Adrenal gland (tissue), 12 donors: ENCODE results near the gene GPHN. TPM values are rescaled to one million over a fixed set of nuclear protein-coding genes. Genes with fewer than 3 reads are reported as not detected.

Source experiments
- DNase-seq, 7 donors: peaks; one replicate each; pipeline ENCODE4 v3.0.0-alpha.2; 2019 to 2020
- H3K27ac ChIP-seq, 5 donors: fragments of 200-600 bp; sonication (generic) in 4 of 5; 1 replicate in 3 of 5; 2 replicates in 2 of 5; pipeline versions ENCODE4 v1.5.1 to v1.8.0; 2016 to 2020; ENCODE audit warnings: mild to moderate bottlenecking in 1 of 5
- H3K27me3 ChIP-seq: fragments of 200-600 bp; 2 replicates; pipeline ENCODE4 v1.8.0; 2021
- H3K36me3 ChIP-seq, 2 donors: fragments of 200-600 bp; replicated peaks in 1 of 2; 1 replicate in 1 of 2; 2 replicates in 1 of 2; pipeline versions ENCODE4 v1.5.1 to v1.8.0; 2018 to 2022
- H3K4me1 ChIP-seq, 2 donors: fragments of 200-600 bp; replicated peaks in 1 of 2; 1 replicate in 1 of 2; 2 replicates in 1 of 2; pipeline versions ENCODE4 v1.5.1 to v1.8.0; 2018 to 2021
- H3K4me3 ChIP-seq, 4 donors: fragments of 200-600 bp; sonication (generic) in 3 of 4; one replicate each; pipeline ENCODE4 v1.5.1; 2016 to 2018
- H3K9me3 ChIP-seq, 3 donors: fragments of 200-600 bp; sonication (generic) in 1 of 3; replicated peaks in 1 of 3; 1 replicate in 2 of 3; 2 replicates in 1 of 3; pipeline versions ENCODE4 v1.5.1 to v1.8.0; 2016 to 2021
- CTCF ChIP-seq, 6 experiments: fragments of 450-650 bp in 4 of 6; fragments of 200-600 bp in 2 of 6; sonication (generic) in 1 of 6; IDR thresholded peaks; 1 replicate in 5 of 6; 2 replicates in 1 of 6; pipeline versions ENCODE4 v1.5.1 to v1.8.0; 2016 to 2021; ENCODE audit warnings: antibody characterized with exemption in 6 of 6, mild to moderate bottlenecking in 2 of 6, moderate library complexity in 1 of 6
- POLR2A ChIP-seq, 2 donors: fragments of 450-650 bp; IDR thresholded peaks; one replicate each; pipeline ENCODE4 v1.6.1; 2017; ENCODE audit warnings: antibody characterized with exemption in 2 of 2, mild to moderate bottlenecking in 2 of 2, moderate library complexity in 1 of 2
- WGBS, 4 donors: extraction: QIAGEN DNeasy Blood & Tissue Kit in 2 of 4; methylation state at CpG; one replicate each; pipeline versions ENCODE4 v1.1.5 to v1.1.7; 2013 to 2017; 5-methylcytosine and 5-hydroxymethylcytosine counted together
- intact Hi-C, 2 donors: fragments of 100-400 bp; cut with DNase I; formaldehyde crosslinking; loops; one replicate each; pipeline versions ENCODE4 v1.14.1 to v1.15.0; 2022 to 2023
- polyA plus RNA-seq, 3 donors: library from polyadenylated mRNA; stranded (reverse); fragments of 200-250 nt in 2 of 3; fragments of 350-450 nt in 1 of 3; fragmentation: Illumina TruSeq in 1 of 3; extraction: RNeasy Lipid Tissue Mini Kit (QIAGEN cat#74804) in 1 of 3; gene quantifications; one replicate each; pipeline ENCODE4 v1.2.3, GENCODE V29; 2013 to 2014
- total RNA-seq, 9 donors: library from RNA; depleted of rRNA in 4 of 9; stranded (reverse); fragments of >200 nt in 4 of 9; fragments of 120-200 nt in 1 of 9; fragmentation: NEBNext Ultra II Directional in 1 of 9; extraction: Animal tissue kit (Norgen Biotek cat#: 25700) in 1 of 9; gene quantifications; one replicate each; pipeline versions ENCODE4 v1.1.0 to v1.2.4, GENCODE V29; 2013 to 2023
- donor health status: healthy with polysubstance abuse.
- donor health status: Bipolar disorder and iron deficiency.
- donor health status: DM: yes; HTN: yes; CAD: no.
- donor health status: DM: no; HTN: no; CAD: no.
- donor health status: DM: no; HTN: no; CAD: no.
- donor health status: DM: yes; HTN: yes; CAD: no.

Gene GPHN
- total and polyA plus RNA-seq, 12 donors = 12.5 to 41.0 (median 24.0) TPM

GRCh38 chr14:67010602-67011001 lies 502.7 kb downstream of the GPHN start:
- H3K9me3 ChIP-seq = no peaks in the 10 kb centered on the region
- no peaks in the 10 kb centered on the region for H3K4me1 ChIP-seq
- WGBS, 4 donors = 67 to 90% (median 78%) methylated on average over 1 of the region's 1 CpG
- H3K4me3 ChIP-seq = no peak overlapping the region
- no peak for TF ChIP-seq POLR2A (IDR thresholded peaks at IDR 0.05)
- no peak for TF ChIP-seq CTCF (IDR thresholded peaks at IDR 0.05)
- DNase-seq = no peak
- no peaks in the 10 kb centered on the region for H3K36me3 ChIP-seq
- H3K27ac ChIP-seq = no peak overlapping the region
- no peaks in the 10 kb centered on the region for H3K27me3 ChIP-seq
- intact Hi-C loops = no loop called here

DNA sequence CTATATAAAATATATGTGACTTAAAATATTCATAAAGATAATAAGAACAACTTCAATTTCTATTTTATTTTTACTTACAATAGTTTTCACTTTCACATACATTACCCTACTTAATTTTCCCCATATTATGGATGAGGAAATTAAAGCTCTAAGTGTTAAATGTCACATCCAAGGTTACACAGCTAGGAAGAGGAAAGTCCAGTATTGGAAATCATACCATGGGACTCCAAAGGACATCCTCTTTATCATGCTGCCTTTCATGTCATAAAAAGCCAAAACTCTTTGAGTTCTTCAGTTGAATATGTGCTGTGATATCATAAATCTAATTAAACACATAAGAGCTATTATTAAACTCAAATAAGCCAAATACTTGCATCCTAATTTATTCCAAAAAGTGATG lies 508.9 kb downstream of the GPHN start:
- Histone ChIP-seq H3K9me3 (no peaks in the 10 kb centered on the region), H3K4me3 (no peak overlapping the region), H3K27ac (no peak overlapping the region), H3K27me3 (no peaks in the 10 kb centered on the region), H3K36me3 (no peaks in the 10 kb centered on the region), H3K4me1 (no peaks in the 10 kb centered on the region)
- no peak for DNase-seq
- intact Hi-C loops = no loop called here
- TF ChIP-seq CTCF (IDR thresholded peaks at IDR 0.05) (no peak), POLR2A (IDR thresholded peaks at IDR 0.05) (no peak)

DNA sequence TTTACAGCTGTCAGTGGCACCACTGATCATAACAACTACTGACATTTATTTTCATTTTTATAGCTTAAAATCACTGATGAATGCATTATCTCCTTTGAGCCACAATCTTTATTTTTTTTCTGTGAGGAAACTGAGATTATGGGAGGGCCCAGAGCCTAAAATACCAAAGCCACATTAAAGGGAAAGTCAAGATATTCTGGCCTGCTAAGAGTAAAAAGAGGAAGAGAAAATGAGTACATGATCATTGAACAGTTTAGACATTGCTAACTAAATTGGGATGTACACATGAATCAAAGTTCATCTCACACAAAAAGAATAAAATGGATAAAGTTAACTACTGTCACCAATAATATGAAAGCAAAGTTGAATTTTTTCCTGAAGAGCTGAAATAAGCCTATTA lies 510.8 kb downstream of the GPHN start:
- intact Hi-C loops = no loop called here
- H3K27me3 ChIP-seq = no peaks in the 10 kb centered on the region
- no peaks in the 10 kb centered on the region for H3K36me3 ChIP-seq
- no peak for DNase-seq
- peaks cover 0 to 6% (median 0%) of the 10 kb centered on the region in 3 donors for H3K9me3 ChIP-seq
- TF ChIP-seq CTCF (IDR thresholded peaks at IDR 0.05) (no peak), POLR2A (IDR thresholded peaks at IDR 0.05) (no peak)
- no peak overlapping the region for H3K4me3 ChIP-seq
- no peaks in the 10 kb centered on the region for H3K4me1 ChIP-seq
- H3K27ac ChIP-seq = no peak overlapping the region

GRCh38 chr14:67019796-67020195 lies 511.8 kb downstream of the GPHN start:
- intact Hi-C loops = no loop called here
- 94 to 99% (median 96%) methylated on average over 3 of the region's 3 CpGs for WGBS, 4 donors

More at GRCh38 chr14:67019796-67020195, 511.8 kb downstream of the GPHN start:
- Histone ChIP-seq H3K4me3 (no peak overlapping the region), H3K4me1 (no peaks in the 10 kb centered on the region), H3K9me3 (peaks cover 0 to 12% (median 4%) of the 10 kb centered on the region in 3 donors), H3K27ac (no peak overlapping the region), H3K27me3 (no peaks in the 10 kb centered on the region), H3K36me3 (no peaks in the 10 kb centered on the region)
- no peak for DNase-seq
- TF ChIP-seq POLR2A (IDR thresholded peaks at IDR 0.05) = no peak
- no peak for TF ChIP-seq CTCF (IDR thresholded peaks at IDR 0.05)
